KG1 (cell line): ENCODE data around the gene MEIS3.
"Not testable (repeated sequence)": the region's sequence is repeated elsewhere in the genome, so short reads cannot be mapped to it uniquely, and the experiment has no call there.

Source experiments
- DNase-seq: peaks from one replicate; lab custom pipeline; 2025; lab: John Stamatoyannopoulos, UW

Gene MEIS3

DNA sequence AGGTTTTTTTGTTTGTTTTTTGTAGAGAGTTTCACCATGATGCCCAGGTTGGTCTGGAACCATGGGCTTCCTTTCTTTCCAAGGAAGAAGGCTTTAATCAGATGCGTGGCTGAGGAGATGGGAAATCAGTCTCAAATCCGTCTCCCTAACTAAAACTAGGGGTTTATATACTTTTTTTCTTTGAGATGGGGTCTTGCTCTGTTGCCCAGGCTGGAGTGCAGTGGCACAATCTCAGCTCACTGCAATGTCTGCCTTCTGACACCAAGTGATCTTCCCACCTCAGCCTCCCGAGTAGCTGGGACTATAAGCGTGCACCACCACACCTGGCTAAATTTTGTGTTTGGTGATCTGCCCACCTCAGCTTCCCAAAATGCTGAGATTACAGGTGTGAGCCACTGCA is 34.8 kb downstream of the MEIS3 start:
- DNase-seq: not testable (repeated sequence)

DNA sequence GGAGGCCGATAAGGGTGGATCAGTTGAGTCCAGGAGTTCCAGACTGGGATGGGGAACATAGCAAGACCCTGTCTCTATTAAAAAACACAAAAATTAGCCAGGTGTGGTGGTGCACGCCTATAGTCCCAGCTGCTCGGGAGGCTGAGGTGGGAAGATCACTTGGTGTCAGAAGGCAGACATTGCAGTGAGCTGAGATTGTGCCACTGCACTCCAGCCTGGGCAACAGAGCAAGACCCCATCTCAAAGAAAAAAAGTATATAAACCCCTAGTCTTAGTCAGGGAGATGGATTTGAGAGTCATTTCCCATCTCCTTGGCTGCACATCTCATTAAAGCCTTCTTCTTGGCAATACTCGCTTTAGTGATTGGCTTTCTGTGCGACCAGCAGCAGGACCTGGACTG is 35.4 kb downstream of the MEIS3 start:
- not testable (repeated sequence) for DNase-seq

DNA sequence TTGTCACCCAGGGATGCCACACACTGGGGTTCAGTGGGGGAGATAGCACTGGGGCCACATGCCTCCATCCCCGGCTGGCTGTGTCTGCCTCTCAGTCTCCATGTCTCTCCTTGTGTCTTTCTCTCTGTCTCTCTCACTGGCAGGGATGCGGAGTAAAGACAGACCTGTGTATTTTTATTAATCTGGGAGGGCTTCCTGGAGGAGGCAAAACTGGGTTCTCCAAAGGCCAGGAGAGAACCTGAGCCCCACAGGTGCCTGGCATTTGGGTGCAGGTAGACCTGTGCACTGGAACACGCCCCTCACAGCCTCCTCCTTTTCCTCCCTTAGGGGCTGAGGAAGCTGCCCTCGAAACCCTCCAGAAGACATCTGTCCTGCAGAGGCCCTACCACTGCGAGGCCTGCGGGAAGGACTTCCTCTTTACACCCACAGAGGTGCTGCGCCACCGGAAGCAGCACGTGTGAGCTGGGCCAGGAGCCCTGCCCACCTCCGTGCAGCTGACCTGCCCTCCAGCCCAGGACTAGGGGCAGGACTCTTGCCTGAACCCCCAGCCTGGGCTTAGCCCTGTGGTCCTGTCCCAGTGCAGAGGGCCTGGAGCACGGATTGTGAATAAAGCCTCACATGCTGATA is 37.6 kb downstream of the MEIS3 start:
- no peak for DNase-seq

DNA sequence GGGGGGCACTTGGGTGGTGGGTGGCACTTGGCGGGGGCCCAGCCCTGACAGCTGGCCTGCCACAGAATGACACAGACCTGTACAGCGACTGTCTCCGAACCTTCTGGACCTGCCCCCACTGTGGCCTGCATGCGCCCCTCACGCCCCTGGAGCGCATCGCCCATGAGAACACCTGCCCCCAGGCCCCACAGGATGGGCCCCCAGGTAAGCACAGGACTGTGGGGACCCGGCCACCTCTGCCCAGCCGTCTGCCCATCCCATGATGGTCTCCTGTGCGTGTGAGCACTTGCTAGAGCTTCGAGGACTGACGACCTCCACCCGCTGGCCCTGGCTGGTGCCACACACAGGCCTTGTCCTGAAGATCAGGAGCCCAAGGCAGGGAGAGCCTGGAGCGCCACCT is 38.2 kb downstream of the MEIS3 start:
- DNase-seq: no peak

DNA sequence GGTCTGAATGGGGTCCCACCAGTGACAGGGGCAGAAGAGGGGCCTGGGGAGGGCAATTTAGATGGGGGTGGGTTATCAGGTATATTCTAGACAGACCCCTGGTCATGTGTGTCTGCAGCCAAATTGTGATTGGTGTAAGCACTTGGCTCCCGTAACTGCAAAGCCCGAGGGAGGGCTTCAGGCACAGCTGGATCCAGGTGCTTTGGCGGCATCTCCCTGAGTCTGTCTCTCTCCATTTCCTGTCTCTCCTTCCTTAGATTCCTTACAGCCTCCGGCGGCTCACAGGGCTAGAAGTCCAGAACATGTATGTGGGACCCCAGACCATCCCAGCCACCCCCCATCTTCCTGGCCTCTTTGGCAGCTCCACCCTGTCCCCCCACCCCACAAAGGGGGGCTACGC is 38.8 kb downstream of the MEIS3 start:
- no peak for DNase-seq

DNA sequence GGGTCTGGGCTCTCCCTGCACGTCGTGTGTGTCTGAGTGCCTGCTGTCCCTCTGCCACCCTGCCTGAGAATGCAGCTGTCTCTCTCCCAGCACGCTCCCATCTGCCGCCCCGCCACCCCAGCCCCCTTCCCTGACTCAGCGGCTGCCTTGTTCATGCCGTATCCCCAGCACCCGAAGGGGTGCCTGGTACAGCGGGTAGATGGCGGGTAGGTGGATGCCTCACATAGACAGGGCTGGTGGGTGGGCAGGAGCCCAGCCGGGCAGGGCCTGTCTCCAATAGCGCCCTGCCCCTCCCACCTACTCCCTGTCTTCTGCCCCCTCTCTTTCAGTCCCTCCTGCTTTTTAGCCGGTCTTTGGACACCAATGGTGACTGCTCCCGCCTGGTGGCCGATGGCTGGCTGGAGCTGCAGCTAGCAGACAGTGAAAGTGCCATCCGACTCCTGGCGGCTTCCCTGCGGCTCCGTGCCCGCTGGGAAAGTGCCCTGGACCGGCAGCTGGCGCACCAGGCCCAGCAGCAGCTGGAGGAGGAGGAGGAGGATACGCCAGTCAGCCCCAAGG is 39.9 kb downstream of the MEIS3 start:
- no peak for DNase-seq

DNA sequence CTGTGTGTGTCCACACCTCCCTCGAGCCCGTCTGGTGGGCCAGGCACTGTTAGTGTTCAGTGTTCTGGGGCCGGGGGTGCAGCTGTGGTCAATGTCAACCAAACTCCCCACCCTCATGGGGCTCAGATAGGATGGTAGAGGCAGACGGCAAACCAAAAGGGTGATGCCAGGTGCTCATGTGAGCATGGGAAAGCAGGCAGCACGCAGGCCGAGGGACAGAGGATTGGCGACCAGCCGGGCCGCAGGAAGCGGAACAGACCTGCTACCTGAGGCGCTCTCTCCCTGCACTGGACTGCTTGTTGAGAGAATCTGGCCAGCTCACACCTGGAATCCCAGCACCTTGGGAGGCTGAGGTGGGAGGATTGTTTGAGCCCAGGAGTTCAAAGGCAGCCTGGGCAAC is 41.1 kb downstream of the MEIS3 start:
- no peak for DNase-seq

DNA sequence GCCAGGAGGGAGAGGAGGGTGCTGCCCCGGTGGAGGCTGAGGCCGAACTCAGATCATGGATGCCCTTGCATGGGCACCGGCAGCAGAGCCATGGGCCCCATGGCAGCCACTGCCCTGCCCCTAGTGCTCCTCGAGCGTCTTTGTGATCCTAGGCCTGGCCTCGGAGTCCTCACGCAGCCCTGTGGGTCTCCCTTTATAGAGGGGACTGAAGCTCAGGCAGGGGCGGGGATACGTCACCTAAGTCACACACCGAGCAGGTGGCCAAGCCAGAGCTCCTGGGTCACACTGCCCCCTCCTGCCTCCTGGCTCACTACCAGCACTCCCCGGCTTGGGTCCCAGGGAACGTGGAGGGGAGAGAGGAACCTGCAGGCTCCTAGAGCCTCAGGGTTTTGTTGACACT is 41.5 kb downstream of the MEIS3 start:
- DNase-seq: no peak

DNA sequence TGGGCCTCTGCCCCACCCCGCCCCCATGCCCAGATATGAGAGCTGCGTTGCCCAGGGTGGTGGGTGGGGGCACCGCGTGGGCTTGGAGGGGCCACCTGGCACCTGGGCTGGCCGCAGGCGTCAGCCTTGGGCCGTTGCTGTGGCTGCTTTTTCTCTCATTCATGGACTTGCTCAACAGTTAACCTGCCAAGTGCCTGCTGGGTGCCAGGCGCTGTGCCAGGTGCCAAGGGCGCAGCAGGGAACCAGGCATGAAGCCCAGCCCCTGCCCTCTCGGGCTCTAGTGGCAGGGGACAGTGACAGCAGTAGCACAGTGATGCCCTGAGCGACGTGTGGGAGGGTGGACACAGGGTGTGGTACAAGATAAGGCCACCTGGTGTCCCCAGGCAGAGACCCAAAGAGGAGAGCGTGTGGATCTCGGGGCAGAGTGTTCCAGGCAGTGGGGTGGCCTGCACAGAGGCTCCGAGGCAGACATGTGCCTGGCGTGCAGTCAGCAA is 42.1 kb downstream of the MEIS3 start:
- no peak for DNase-seq

DNA sequence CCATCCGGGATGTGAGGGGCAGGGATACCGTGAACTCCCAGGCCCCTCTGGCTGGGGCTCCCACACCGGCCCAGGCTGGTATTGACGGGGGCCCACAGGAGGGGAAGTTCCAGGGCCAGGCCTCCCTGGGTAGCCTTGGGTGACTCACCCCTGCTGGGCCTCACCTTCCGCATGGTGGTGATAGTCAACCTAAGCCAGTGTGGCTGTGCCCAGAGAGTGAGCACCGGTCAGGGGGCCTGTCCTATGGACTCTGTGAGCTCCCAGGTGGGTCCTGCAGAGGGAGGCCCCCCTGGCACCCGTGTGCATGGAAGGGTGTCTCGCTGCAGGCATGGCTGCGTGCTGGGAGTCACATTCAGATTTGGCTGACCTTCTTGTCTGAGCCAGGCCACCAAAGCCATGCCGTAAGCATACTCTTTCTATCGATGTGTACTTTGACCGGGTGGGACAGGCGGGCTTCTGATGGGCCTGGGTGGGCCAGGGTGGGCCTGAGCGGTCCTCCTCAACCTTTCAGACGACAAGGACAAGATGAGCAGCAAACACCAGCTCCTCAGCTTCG is 42.7 kb downstream of the MEIS3 start:
- no peak for DNase-seq

DNA sequence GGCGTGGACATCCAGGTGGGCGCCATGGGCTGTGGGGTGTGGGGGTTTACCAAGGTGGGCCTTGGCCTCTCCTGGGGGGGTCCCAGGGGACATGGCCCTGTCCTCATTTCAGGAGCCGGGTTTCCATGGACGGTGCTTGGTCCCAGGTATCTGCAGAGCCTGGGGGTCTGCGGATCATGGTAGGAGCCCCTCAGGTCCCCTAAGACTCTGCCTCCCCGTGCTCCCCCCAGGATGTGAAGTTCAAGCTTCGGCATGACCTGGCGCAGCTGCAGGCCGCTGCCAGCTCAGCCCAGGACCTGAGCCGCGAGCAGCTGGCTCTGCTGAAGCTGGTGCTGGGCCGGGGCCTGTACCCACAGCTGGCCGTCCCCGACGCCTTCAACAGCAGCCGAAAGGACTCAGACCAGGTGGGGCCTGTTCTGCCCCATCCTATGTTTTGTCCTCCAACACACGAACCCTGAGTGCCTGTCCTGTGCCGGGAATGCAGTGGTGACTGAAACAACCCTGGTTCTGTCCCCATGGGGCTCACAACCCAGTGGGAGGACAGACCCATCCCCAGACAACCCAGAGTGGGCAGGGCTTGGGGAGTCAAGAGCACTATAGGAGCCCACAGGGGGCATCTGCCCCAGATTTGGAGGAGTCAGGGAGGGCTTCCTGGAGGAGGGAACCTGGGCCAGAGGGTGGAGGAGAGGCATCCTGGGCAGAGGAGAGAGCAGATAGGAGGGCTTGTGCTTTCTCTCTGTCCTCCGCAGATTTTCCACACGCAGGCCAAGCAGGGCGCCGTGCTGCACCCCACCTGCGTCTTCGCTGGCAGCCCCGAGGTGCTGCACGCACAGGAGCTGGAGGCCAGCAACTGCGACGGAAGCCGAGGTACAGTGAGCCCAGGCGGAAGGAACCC is 43.4 kb downstream of the MEIS3 start:
- DNase-seq: no peak

DNA sequence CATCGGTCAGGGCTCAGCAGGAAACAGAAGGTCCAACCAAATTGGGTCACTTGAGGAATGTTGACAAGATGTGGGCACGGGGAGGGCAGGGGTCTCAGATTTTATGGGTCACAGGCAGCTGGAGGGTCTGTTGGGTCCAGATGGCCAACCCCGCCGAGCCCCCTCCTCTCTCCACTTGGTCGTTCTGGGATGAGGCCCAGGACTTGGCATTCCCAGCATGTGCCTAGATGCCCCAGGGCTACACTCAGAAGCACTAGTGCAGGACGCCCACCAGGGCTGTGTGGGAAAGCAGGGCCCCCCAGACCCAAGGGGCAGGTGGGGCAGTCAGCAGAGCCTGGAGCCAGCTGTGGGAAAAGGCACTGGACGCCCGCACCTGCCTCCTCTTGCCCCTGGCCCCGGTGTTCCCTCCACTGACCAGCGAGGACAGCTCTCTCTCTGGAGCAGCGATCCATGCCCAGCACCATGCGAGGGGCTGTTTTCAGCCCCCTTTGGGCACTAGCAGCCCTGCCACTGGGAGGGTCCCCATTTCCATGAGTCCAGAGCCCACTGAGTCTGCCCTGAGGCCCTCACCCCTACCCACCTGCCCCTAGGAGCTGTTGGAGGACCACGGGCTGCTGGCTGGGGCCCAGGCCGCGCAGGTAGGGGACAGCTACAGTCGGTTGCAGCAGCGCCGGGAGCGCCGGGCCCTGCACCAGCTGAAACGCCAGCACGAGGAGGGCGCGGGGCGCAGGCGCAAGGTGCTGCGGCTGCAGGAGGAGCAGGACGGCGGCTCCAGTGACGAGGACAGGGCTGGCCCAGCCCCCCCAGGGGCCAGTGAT is 44.2 kb downstream of the MEIS3 start:
- no peak for DNase-seq

DNA sequence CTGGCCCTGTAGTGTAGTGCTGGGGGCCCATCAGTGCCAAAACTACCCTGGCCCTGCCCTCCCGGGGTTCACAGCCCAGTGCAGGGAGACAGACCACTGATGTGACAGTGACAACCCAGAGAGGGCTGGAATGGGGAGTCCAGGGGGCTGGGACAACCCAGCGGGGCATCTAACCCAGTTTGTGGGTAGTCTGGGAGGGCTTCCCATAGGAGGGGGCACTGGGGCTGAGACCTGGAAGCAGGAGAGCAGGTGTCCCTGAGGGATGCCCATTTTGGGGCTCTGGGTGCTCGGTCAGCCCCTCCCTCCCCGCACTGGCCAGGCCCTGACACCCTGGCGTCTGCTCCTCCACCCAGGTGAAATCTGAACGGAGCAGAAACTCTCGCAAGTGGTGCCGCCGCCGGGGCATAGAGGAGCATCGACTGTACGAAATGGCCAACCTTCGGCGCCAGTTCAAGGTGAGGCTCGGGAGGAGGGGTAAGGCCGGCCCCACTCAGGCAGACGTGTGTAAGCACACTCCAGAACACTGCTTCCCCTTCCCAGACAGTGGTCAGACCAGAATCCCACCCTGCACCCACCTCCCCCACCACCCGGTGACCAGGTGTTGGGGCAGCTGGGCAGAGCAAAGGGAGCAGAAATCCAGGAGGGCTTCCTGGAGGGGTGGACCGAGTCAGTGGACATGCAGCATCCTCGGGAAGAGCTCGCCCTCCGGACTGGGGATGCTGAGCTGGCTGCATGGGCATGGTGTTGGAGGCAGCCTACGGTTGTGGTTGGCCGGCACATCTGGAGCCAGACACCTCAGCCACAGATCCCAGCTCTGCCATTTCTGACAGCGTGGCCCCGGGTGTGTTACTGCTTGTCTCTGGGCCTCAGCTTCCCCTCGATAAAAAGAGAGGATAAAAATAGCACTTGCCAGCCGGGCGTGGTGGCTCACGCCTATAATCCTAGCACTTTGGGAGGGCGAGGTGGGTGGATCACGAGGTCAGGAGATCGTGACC is 45.8 kb downstream of the MEIS3 start:
- DNase-seq: no peak

DNA sequence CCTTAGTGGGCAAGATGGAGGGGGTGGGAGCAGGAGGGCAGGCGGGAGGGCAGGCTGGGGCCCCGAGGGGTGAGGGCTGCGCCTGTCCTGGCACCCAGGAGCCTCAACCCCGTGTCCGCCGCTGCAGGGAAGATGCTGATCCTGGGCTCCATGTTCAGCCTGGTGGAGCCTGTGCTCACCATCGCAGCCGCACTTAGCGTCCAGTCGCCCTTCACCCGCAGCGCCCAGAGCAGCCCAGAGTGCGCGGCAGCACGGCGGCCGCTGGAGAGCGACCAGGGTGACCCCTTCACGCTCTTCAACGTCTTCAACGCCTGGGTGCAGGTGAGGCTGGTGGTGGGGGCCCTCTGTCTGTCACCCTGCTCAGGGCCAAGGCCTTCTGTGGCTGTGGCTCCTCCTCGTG is 46.7 kb downstream of the MEIS3 start:
- no peak for DNase-seq

DNA sequence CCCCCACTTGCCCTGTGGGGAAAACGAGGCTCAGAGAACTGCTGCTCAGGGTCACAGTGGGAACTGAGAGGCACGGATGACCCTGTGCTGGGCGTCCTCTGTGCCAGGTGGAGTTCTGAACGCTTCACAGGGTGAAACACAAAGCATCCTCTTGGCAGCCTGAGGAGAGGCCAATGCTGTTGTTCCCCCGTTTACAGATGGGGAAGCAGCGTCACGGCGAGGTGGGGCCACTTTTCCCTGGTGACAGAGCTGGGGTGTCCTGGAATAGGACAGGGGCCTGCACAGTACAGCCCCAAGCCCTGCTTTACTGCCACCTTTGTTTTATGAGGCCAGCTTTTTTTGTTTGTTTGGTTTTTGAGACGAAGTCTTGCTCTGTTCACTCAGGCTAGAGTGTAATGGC is 48.1 kb downstream of the MEIS3 start:
- DNase-seq: no peak

DNA sequence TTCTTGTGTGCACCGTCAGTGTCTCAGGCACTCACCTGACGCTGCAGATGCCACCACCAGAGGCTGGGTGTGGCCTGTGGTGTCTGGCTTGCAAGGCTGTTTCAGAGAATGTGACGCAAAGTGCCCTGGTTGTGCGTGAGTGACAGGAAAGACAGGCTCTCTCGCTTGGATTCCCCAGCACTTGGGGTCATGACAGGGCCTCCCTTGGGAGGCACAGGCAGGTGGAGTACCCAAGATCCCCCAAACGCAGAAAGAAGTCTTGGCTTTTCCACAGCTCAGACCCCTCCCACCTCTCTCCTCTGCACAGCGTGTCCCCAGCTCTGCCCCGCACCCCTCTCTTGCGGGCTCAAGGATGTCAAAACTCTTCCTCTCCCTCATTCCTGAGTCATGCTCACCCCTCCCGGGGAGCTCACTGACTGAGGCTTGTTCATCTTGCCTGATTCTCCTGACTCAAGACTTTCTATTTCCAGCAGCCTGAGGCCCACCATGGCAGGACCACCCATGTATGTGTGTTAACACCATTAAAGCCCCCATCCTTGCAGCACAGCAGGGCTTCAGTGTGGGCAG is 49.2 kb downstream of the MEIS3 start:
- no peak for DNase-seq

DNA sequence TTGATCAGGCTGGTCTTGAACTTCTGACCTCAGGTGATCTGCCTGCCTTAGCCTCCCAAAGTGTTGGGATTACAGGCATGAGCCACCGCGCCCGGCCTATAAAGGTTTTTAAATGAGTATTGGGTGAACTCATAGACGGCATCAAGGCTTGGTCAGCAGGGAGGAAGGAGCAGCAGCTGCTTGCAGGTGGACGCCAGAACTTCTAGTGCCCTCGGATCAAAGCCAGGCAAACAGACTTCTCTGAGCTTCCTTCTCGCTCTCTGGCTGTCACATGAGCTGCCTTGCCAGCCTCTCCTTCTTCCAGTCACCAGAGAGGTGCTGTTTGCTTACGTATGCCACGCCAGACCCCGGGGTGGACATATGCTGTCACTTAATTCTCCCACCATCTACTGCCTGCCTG is 53.9 kb downstream of the MEIS3 start:
- not testable (repeated sequence) for DNase-seq

DNA sequence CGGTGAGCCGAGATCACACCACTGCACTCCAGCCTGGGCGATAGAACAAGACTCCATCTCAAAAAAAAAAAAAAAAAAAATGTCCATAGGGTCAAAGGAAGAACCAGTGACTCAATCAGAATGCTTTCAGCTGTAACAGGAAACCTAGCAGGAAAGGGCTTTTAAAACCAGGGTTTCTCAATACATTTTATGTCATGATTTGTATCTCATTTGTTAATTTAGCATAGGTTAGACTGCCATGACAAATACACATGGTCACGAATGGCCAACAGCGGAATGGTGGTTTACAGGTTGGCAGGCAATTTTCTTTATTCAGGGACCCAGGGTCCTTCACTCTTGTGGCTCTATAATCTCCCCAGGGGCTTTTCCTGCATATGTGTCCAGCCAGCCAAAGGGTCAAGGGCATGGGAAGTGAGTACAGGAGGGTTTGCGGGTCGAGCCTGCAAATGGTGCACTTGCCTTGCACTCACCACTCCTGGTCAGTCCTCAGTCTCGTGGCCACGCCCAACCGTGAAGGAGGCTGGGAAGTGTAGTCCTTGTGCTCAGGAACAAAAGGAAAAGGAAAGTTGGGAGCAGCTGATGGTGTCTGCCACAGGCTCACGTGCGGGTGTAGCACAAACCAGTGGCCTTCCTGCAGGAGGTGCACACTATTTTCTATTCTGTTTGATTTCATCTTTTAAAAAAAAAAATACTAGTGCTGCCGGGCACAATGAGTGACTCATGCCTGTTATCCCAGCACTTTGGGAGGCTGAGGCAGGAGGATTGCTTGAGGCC is 55.4 kb downstream of the MEIS3 start:
- no peak for DNase-seq

DNA sequence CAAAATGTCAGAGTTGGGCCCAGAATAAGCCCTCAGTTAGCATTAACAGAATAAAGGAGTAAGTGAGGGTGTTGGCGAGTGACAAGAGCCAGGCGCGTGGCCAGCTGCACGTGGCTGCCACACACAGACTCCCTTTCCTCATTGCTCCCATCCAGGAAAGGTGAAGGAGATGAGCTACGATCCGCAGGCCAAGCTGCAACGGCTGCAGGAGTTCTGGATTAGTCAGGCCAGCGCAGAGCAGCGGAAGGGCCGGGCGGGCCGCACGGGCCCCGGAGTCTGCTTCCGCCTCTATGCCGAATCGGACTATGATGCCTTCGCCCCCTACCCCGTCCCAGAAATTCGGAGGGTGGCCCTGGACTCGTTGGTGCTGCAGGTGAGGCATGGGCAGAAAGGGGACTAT is 57.0 kb downstream of the MEIS3 start:
- DNase-seq: no peak

DNA sequence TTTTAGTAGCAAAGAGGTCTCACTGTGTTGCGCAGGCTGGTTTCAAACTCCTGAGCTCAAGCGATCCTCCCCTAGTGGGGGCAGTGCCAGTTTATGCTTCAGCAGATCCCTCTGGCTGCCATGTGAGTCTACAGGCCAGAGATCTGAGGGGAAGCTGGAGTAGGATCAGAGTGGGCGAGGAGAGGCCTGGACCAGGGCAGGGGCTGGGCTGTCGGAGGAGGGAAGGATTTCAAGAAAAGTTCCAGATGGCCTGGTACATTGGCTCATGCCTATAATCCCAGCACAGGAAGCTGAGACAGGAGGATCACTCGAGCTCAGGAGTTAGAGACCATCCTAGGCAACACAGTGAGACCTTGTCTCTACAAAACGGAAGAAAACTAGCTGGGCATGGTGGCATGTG is 60.4 kb downstream of the MEIS3 start:
- no peak for DNase-seq
